ENCODE measurements around the gene CFAP68.
A peak's percentile ranks its signal among the peaks of the same experiment; 100 is the strongest.

CFAP68 gene, protein sequence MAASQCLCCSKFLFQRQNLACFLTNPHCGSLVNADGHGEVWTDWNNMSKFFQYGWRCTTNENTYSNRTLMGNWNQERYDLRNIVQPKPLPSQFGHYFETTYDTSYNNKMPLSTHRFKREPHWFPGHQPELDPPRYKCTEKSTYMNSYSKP

DNA sequence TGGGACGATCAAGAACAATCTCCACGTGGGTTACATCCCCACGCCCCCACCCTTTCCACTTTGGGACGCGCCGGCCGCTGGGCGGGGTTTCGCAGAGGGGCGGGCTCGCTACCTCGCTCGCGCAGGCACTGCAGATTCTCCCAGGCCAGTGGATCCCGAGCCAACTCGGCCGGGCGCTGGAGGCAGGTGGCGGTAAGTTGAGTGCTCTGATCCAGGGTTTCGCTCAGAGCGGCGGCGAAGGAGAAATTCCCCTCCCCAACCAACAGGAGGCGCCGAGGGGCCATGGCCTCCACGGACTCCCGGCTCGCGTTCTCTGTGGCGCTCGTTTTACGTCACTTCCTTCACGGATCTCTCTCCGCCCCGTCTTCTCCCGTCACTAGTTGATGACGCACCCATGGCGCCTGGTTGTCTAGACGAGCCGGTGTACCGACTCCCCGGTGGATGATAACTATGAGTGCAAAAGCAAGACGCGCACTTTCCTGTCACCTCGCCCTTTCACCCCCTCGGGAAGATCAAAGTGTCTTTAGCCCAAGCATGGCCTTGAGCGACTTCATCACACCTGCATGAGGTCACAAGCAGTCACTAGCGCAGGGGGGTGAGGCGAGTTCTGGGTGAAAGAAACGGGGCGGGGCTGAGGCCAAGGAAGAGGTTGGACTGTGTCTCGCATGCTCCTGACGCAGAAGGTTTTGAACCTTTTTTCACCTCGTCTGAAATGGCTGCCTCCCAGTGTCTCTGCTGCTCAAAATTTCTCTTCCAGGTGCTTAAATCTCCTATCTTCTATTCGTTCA is at the start of gene CFAP68, which contains the start of gene FDXACB1:
TSS of gene CFAP68 (plus strand) at position 693 of the 788 bp plus-strand sequence. CDS start at position 713, 20 bp downstream.
TSS of gene FDXACB1 (minus strand) at position 317 of the 788 bp plus-strand sequence. CDS start at position 284, 33 bp downstream.
- peak; percentile 90 for DNase-seq

DNA sequence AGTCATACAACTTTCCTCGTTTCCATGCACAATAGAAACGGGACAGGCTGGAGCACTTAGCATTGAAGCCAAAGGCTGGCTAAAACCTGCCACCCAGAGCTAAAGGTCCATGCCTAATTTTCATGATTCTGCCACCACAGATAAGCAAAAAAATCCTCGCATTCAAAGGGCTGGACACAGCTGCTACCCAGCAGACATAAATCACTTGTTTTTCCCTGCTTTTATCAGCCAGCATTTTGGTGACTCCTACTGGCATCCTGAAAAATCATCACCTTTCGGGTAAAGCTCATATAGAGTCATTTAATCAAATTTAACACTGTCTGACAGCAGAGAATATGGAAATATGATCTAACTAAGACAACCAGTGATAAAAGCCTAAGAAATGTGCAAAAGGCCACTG is 45.8 kb upstream of the CFAP68 start:
- no peak for DNase-seq

DNA sequence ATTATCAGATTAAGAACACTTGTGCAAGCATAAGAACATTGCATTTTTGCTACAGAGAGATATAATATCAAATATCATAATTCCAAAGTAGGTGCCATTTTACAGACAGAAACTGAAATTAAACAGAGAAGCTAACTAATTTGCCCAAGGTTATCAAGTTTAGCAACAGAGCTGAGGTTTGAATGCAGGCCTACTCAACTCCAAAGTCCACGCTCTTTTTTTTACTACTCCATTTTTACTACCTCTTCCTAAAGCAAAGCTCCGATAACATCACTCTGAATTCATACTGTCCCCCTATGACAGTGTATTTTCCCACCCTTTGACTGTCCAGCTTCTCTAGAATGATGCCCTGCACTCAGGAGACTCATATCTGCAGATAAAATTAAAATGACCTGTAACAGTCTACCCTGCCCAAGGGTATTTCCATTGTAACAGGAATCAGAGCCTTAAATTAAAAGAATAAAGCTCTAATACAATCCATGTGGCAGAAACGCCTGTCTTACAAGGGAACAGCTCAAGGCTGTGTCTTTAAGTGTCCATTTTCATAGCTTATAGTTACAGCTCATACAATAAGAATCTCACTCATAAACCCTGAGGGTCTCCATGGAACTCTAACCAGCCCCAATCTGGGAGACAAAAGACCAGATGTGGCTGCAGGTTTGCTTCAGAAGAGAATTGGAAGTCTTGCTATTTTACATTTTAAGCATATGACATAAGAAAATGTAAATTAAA is 44.7 kb upstream of the CFAP68 start:
- DNase-seq: no peak

DNA sequence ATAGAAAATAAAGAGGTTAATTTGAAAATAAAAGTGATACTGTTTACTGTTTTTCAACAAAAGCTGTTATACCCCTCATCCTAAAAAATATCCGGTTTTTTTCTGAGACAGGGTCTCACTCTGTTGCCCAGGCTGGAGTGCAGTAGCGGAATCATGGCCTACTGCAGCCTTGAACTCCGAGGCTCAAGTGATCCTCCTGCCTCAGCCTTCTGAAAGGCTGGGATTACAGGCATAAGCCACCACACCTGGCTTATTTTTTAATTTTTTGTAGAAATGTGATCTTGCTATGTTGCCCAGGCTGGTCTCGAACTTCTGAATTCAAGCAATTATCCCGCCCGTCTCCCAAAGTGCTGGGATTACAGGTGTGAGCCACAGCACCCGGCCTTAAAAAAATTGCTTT is 43.7 kb upstream of the CFAP68 start:
- DNase-seq: no peak

DNA sequence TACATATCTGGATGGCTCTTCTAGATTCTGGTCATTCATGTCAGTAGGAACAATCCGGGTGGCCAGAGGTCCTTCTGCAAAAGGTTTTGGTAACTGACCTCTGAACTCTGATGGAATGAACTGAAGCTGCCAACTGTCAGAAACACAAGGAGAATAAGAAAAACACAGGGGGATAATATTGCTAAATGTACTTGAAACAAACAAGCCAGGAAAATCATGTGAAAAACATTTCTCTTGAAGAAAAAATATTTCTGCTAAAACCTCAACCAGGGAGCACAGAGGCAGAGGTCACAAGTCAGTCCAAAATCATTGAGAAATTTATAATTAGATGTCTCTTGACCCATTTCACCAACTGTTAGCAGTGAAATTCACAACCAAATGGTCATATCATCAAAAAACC is 43.2 kb upstream of the CFAP68 start:
- no peak for DNase-seq

DNA sequence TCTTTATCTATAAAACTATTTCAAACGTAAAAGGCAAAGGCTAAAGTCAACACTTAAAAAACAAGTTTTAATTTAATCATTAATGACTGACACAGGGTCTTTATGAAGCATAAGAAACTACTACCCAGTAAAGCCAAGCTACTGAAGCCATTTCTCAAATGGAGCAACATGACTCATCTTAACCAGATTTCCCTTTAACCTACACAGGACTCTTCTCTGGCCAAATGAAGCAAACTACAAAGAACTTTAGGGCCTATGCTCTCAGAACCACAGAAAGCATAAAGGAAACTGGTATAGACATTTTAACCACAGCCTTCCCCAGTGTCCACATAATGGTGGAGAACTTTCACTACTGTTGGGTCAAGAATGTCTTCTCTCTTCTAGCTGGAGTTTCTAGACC is 42.6 kb upstream of the CFAP68 start:
- DNase-seq: no peak

DNA sequence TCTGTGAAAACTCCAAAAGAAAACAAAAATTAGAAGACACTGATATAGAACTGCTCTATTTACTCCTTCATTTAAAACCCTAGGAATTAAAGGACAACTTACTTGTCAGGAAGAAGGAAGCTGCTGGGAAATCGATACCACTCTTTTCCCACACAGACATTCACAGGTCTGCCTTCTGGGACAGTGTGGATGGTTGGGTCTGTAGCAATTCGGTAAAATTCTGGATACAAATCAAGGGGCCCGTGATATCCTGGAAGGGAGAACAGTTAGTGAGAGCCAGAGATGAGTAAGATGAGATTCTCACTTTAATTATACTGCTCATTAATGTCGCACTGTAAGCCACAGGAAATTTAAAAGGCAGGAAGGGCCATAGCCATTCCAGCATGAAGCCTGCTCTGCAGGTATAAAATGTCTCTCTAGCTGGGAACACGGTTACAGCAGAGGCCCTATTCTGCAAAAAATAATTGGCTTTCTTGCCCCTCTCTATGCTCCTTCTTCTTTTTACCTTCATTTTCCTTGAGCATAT is 41.9 kb upstream of the CFAP68 start:
- DNase-seq: no peak

DNA sequence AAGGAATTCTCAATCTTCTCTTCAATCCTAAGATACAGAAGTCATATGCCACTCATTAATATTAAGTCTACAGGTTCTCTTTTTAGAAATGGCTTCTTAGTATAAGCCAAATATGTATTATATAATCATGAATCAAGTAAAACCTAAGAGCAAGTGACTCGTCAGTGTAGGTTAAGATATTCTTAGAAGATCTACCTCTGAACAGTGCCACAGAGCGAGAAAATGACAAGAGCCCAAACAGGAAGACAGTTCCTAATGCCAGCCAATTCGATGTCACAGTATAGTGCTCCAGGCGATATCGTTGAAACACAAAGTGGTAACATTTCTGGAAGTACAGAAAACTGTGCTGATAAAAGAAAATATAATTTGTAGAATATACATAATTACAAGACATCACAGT is 41.3 kb upstream of the CFAP68 start:
- DNase-seq: no peak

DNA sequence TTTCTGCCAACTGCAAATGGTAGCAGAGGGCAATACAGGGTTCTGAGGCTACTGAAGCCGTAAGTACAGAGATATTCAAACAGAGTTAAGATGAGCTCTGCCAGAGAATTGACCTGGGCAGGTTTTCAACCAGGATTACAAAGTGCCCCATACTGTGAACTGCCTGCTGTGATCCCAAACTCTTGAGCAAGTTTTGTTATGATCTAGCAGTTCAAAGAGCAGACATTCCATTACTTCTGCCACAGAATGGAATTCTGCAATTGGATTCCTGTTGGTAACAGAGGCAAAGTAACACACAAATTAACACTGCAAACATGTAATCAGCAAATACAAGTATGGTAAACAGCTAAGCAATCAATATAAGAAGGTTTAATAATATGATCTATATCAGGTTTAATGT is 39.2 kb upstream of the CFAP68 start:
- no peak for DNase-seq

DNA sequence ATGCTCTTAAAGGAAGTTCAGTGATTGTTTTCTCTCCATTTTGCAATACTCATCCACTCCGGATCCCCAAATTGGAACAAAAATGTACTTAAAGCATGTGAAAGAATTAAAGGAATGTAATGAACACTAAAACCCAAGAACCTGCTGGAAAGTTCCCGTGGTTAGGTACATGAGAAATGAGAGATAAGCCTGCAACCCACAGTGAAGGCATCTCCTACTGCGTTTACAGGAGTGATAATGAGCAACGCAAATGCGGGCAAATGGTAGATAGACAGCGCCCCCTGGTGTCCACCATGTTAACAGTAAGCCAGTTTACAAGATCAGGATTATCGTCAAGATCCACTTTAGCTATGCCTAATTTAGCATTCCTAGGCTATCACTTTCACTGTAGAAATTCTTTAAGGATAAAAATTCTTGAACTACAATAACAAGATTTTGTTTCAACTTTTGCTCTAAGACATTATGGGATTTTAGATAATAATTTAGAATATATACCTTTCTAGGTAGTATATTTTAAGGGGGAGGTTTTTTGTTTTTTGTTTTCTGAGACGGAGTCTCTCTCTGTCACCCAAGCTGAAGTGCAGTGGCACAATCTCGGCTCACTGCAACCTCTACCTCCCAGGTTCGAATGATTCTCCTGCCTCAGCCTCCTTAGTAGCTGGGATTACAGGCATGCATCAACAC is 37.8 kb upstream of the CFAP68 start:
- peak; percentile 66 for DNase-seq

DNA sequence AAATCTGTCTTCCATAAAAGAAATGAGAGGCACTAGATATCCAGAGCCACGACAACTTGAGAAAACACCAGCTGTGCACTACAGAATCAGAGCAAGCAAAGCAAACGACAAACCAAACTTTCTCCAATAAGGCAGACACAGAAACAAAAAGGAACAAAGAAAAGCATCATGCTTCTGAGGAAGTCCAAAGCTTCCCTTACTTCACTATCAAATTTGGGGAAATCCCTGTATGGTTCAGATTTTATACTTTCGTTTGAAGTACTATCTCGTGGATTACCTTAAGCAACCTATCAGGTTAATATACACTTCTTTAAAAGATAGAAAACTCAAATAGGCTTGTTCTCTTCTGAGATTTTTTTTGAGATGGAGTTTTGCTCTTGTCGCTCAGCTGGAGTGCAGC is 35.7 kb upstream of the CFAP68 start:
- no peak for DNase-seq

DNA sequence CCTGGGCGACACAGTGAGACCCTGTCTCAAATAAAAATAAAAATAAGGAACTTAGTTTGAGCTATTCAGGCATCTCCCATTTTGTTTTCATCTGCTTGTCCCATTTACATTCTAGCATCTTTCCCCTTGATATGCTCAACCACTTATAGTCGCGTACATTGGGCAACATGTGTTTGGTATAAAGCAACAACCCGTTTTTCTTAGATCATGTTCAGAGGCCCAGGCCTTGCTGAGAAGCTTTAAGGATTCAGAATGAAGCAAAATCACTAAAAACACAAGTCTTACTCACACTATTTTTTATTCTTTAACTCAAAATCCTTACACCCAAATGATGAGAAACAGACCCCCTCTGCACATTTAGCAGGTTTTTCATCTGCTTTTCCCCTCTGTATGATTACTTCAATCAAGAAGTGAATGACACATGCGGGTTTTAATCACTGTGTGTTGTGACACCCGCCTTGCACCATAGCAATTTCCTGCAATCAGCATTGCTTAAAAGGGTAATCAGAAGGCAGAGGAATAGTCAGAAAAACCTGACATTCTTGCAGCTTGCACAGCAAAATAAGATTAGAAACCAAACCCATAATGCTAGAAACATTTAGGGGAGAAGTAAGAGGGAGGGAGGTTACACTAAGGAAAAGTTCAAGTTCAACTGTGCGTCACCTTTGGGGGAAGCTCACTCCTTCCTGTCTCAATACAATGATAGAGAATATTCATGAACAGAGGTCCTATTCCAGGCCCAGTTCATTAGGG is 33.9 kb upstream of the CFAP68 start:
- DNase-seq: no peak

DNA sequence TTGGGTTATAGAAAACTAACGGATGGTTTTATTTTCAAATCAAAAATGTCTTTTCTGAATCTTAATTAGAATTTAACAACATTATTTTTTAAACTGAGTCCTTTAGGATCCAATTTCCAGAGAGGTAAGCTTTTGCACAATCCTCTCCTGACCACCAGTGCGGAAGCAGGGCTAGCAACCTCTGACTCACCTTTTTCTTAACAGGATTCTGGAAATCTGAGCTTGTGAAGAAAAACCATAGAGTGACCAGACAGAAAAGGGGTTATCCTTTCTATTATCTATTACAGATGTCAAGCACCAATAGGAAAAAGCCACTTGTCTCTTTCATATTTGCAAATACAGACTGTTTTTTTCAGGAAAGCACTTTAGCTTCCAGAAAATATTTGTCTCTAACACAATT is 33.3 kb upstream of the CFAP68 start:
- no peak for DNase-seq

DNA sequence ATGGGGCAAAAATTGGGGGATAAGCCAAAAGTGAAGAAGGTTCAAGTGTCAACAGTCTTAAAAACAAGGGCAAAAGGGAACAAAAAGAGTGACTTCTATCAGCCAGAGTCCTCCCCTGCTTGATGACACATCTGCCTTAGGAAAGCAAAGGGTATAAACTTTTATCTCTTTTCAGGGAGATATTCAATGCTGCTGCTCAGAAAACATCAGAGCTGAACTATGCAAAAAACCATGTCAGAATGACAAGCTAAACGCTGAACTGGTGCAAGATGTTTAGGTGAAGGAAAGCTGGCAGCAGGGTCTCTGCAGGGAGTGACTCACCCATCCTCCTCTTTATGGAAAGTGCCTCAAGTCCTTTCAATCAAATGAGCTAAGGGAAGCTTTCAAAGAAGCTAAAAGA is 32.7 kb upstream of the CFAP68 start:
- no peak for DNase-seq

DNA sequence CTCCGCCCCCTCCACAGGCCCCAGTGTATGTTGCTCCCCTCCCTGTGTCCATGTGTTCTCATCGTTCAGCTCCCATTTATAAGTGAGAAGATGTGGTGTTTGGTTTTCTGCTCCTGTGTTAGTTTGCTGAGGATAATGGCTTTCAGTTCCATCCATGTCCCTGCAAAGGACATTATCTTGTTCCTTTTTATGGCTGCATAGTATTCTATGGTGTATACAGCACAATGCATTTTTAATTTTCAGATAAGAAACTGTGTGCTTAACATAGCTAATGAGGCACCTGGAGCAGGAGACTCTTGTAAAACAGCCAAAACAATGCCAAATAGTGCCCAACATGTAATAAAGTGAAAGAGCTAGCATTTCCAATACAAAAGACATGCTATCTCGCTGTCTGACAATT is 29.7 kb upstream of the CFAP68 start:
- DNase-seq: no peak

DNA sequence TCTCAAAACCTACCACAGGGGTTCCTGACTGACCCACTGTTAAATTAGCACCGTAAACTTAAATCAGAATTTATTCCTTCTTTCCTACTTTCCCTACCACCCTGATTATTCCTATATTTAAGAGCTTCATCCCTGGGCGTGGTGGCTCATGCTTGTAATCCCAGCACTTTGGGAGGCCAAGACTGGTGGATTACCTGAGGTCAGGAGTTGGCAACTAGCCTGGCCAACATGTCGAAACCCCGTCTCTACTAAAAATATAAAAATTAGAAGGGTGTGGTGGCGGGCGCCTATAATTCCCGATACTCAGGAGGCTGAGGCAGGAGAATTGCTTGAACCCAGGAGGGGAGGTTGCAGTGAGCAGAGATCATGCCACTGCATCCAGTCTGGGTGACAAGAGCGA is 28.3 kb upstream of the CFAP68 start:
- DNase-seq: no peak

DNA sequence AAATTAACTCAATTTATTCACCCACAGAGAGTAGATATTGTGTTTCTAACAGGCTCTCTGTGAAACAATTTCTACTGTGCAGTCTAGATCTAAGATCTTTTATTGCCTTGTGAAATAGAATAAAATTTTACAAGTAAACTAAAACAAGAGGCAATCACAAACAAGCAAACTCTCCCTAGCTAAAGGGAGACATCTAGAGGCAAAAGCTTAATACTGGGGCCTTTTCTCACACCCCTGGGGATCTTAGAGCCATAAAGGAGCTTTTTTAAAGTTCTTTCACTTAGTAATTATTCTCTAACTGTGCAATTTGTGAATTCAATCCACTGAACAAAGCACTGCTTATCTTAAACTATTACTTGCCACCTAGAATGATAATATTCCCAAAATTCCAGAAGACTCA is 27.7 kb upstream of the CFAP68 start:
- no peak for DNase-seq

DNA sequence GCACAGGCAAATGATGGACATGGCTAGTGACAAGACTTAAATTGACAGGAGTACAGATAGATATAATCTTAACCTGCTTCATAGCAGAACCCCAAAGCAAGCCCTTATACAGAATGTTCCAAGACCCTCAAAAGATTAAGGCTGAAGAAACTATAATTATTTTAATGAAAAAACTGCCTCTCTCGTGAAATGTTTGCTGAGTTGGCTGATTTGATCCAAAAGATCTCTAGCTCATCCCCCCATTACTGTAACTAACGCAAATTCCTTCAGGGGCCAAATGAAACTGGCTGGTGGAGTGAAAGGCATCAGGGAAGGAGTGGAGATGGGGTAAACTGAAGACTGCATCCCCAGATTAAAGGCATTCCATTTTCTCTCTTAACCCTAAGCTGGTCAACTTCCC is 27.2 kb upstream of the CFAP68 start:
- no peak for DNase-seq

DNA sequence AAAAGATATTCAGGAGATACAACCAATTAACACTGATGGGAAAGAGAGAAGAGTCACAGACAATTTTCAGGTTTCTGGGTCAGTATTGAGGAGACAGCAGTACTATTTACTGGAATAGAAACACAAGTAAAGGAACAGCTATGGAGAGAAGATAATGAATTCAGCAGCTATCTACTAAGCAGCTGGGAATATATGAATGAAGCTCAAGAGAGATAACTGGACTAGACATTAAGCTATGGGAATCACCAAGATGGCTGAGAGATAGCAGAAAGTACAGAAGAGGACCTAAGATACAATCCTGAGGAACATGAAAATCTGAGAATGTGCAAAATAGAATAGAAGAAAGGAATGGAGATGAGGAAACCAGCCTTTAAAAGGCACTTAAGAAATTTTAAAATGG is 23.8 kb upstream of the CFAP68 start:
- no peak for DNase-seq

DNA sequence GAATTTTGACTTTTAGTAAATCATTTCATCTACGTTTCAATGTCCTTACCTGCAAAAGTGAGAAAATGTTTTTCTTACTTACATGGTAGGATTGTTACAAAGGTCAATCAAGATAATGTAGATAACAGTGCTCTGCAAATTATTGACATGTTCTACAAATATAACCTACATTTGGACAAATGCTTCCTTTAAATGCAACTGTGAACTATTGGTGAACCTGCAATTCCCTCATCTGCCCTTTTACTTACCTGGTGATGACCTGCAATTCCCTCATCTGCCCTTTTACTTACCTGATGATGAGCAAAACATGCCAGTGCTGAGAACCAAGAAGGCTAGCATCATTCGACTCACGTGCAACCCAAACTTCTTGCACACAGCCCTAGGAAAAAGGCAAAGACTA is 19.1 kb upstream of the CFAP68 start:
- DNase-seq: no peak

DNA sequence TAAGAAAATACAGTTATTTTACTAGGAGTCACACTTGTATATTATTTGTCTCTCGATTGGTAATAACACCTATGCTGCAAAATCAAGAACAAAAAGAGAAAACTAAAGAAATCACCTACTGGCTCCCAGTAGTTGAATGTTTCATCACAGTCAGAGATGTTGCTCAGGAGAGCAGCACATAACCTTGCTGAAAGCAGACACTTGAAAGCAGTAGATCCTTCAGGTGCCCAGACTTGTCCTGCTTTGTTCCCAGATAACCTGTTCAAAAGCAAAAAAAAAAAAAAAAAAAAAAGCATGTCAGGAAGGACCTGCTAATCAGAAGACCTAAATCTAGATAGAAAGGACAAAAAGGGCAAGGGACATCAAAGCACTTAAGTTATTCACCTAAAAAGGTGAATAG is 9.2 kb upstream of the CFAP68 start:
- no peak for DNase-seq

DNA sequence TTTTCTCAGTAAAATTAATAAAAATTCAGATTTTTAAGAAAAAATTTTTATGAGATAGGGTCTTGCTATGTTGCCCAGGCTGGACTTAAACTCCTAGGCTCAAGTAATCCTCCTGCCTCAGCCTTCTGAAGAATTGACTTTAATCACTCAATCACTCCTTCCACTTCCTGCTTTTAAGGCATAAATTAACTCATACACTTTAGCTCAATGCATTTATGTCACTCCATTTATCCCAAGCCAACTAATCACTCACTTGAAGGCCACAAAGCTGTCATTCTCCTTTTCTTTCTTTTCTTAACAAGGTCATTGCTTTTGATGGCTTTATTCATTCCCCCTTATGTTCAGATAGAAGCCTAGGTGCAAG is 8.8 kb upstream of the CFAP68 start:
- no peak for DNase-seq
